Activated B cell treated with CpG ODN at 0.5 μM for 24 hours (primary cell): ENCODE measurements around the gene SND1. TPM values are rescaled to one million over a fixed set of nuclear protein-coding genes. Genes with fewer than 3 reads are reported as not detected.

Source experiments
- ATAC-seq: fragments of 200-7000 bp; cut with Tn5 transposase; one replicate; pipeline ENCODE4 v1.10.0; 2021; ENCODE audit warnings: low read depth, mild to moderate bottlenecking, moderate library complexity
- CTCF ChIA-PET: fragments of 350-600 bp; sonication (Branson Sonifier 250); formaldehyde crosslinking; loops from one replicate; lab custom pipeline; 2021; ENCODE audit warnings: antibody characterized with exemption; lab: Charles Lee
- POLR2A ChIA-PET: fragments of 350-600 bp; sonication (Branson Sonifier 250); formaldehyde crosslinking; loops from one replicate; lab custom pipeline; 2021; ENCODE audit warnings: antibody characterized with exemption; lab: Charles Lee
- DNase-seq: peaks from one replicate; pipeline ENCODE4 v3.0.0; 2022
- H3K27ac Mint-ChIP-seq: one replicate; pipeline ENCODE4 v1.8.0; 2020; ENCODE audit warnings: mixed read lengths
- H3K27me3 Mint-ChIP-seq: one replicate; pipeline ENCODE4 v1.8.0; 2021; ENCODE audit warnings: mixed read lengths
- H3K36me3 Mint-ChIP-seq: one replicate; pipeline ENCODE4 v1.8.0; 2021; ENCODE audit warnings: low read depth, mixed read lengths
- H3K4me1 Mint-ChIP-seq: one replicate; pipeline ENCODE4 v1.8.0; 2021; ENCODE audit warnings: mixed read lengths
- H3K4me3 Mint-ChIP-seq: one replicate; pipeline ENCODE4 v1.8.0; 2020; ENCODE audit warnings: mild to moderate bottlenecking, mixed read lengths
- H3K9me3 Mint-ChIP-seq: one replicate; pipeline ENCODE4 v1.8.0; 2020; ENCODE audit warnings: mixed read lengths
- CTCF ChIP-seq: fragments of 200-600 bp; IDR thresholded peaks from one replicate; pipeline ENCODE4 v1.8.0; 2022; ENCODE audit warnings: antibody characterized with exemption, mild to moderate bottlenecking
- intact Hi-C: fragments of 100-400 bp; cut with micrococcal nuclease; formaldehyde crosslinking; loops from one replicate; pipeline ENCODE4 v1.15.1; 2024
- total RNA-seq: library from RNA; stranded (reverse); gene quantifications from 2 replicates; pipeline ENCODE4 v1.2.3, GENCODE V29; 2022

SND1 gene
- total RNA-seq, 1 donor from 2014 or later, result 215 TPM

GRCh38 chr7:127798023-127798422, 146.0 kb downstream of the SND1 start:
- CTCF ChIA-PET, result no interaction called here
- intact Hi-C loops, result no loop called here
- DNase-seq (no peak), ATAC-seq (no peak)
- no peaks in the 10 kb centered on the region for H3K9me3 Mint-ChIP-seq
- H3K4me3 Mint-ChIP-seq, result no peak overlapping the region
- no peaks in the 10 kb centered on the region for H3K27me3 Mint-ChIP-seq
- POLR2A ChIA-PET, result no interaction called here
- H3K36me3 Mint-ChIP-seq, result no peaks in the 10 kb centered on the region
- peaks cover 20% of the 10 kb centered on the region for H3K4me1 Mint-ChIP-seq
- no peak for TF ChIP-seq CTCF
- H3K27ac Mint-ChIP-seq, result no peak overlapping the region

- no peak for DNase-seq
- TF ChIP-seq CTCF, result no peak
- ChIA-PET POLR2A (no interaction called here), CTCF (no interaction called here)
- Mint-ChIP-seq H3K9me3 (no peaks in the 10 kb centered on the region), H3K4me1 (peaks cover 11% of the 10 kb centered on the region), H3K4me3 (no peak overlapping the region), H3K27me3 (no peaks in the 10 kb centered on the region), H3K27ac (no peak overlapping the region), H3K36me3 (no peaks in the 10 kb centered on the region)
- ATAC-seq, result no peak
- intact Hi-C loops, result no loop called here
Observed at GRCh38 chr7:127798769-127799372, 146.9 kb downstream of the SND1 start.

GRCh38 chr7:127799535-127800305, 147.7 kb downstream of the SND1 start:
- DNase-seq (no peak), ATAC-seq (no peak)
- Mint-ChIP-seq H3K4me3 (no peak overlapping the region), H3K27me3 (no peaks in the 10 kb centered on the region), H3K9me3 (no peaks in the 10 kb centered on the region), H3K27ac (no peak overlapping the region), H3K36me3 (peaks cover 2% of the 10 kb centered on the region), H3K4me1 (peaks cover 4% of the 10 kb centered on the region)
- no peak for TF ChIP-seq CTCF
- CTCF ChIA-PET, result no interaction called here
- POLR2A ChIA-PET, result no interaction called here
- intact Hi-C loops, result no loop called here

- CTCF ChIA-PET, result interaction anchor here (1.3 kb wide), 1 partner anchor 11 kb away, joined by 3 read pairs; no protein-coding TSS in a partner anchor
- Mint-ChIP-seq H3K36me3 (peaks cover 20% of the 10 kb centered on the region), H3K27me3 (no peaks in the 10 kb centered on the region), H3K27ac (no peak overlapping the region), H3K4me3 (no peak overlapping the region), H3K4me1 (peaks cover 2% of the 10 kb centered on the region), H3K9me3 (no peaks in the 10 kb centered on the region)
- ATAC-seq, result no peak
- intact Hi-C loops, result no loop called here
- no peak for DNase-seq
- POLR2A ChIA-PET, result no interaction called here
- no peak for TF ChIP-seq CTCF
Observed at GRCh38 chr7:127802845-127803244, 150.9 kb downstream of the SND1 start.

- POLR2A ChIA-PET, result no interaction called here
- Mint-ChIP-seq H3K9me3 (no peaks in the 10 kb centered on the region), H3K36me3 (peaks cover 26% of the 10 kb centered on the region), H3K27me3 (no peaks in the 10 kb centered on the region), H3K4me1 (peaks cover 2% of the 10 kb centered on the region), H3K27ac (no peak overlapping the region), H3K4me3 (no peak overlapping the region)
- no peak for ATAC-seq
- TF ChIP-seq CTCF, result no peak
- CTCF ChIA-PET, result interaction anchor here (1.3 kb wide), 1 partner anchor 11 kb away, joined by 3 read pairs; no protein-coding TSS in a partner anchor
- intact Hi-C loops, result no loop called here
- no peak for DNase-seq
Observed at GRCh38 chr7:127803626-127804025, 151.6 kb downstream of the SND1 start.
